ENCODE data around the gene SLC25A30.
"Not testable (repeated sequence)": the region's sequence is repeated elsewhere in the genome, so short reads cannot be mapped to it uniquely, and the experiment has no call there.

SLC25A30 gene

DNA sequence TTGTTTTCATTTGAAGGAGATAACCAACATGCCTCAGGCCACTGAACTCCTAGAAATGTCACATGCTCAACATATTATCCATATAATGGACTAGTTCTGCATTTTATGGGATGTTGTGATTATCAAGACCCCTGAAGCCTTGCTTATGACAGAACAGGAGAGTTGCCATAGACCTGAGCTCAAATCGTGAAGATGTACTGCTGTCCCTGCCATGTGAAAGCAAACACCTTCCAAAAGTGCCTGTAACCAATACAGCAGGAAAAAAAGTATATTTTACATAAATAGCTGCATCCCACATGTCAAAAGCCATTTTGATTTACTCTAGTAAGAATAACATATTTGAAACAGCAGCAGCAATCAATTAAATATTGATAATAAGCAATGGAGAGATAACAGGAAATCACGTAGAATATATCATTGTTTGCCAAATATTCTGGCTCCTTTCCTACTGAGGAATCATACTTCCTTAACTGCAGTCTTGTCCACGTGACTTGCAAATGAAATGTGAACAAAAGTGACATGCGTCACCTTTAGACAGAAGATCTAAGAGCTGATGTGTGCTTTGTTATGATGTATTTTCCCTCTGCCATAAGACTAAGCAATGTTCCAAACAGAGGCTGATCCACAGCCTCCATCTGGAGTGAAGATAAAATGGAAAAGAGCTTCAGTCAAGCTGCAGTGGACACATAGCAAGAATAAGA is 33.5 kb downstream of the SLC25A30 start:
- H3K4me1 ChIP-seq (ENCODE audit: control insufficient read depth in 5 of 5, insufficient read depth in 5 of 5, low read length in 5 of 5), result peaks cover 0 to 4% (median 0%) of the 10 kb centered on the region in 5 donors
- no peak overlapping the region for H3K9ac ChIP-seq (ENCODE audit: low read length in 5 of 5)
- no peak overlapping the region for H3K4me3 ChIP-seq (ENCODE audit: low read depth in 1 of 5, low read length in 5 of 5)
- no peak overlapping the region for H3K27ac ChIP-seq (ENCODE audit: low read depth, low read length)
- H3K36me3 ChIP-seq (ENCODE audit: control insufficient read depth in 5 of 5, insufficient read depth in 5 of 5, low read length in 5 of 5), result peaks cover 5 to 22% (median 6%) of the 10 kb centered on the region in 5 donors
- H3K9me3 ChIP-seq (ENCODE audit: control insufficient read depth in 5 of 5, low read length in 5 of 5), result no peaks in the 10 kb centered on the region
- no peaks in the 10 kb centered on the region for H3K27me3 ChIP-seq (ENCODE audit: control insufficient read depth in 5 of 5, insufficient read depth in 4 of 5, low read length in 5 of 5)

DNA sequence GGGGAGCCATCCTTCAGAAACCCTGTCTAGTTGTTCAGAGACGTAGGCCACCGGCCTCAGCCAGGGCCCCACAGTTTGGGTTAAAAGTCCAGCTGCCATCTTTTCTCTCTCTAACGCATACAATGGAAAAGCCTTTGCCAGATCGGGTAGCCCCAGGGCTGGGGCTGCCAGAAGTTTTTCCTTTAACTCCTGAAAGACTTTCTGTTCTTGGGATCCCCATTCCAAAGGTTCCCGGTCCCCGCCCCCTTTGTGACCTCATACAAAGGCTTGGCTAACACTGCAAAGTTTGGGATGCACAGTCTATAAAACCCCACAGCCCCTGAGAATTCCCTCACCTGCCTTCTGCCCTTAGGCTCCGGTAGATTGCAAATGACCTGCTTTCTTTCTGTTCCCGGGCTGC is 35.4 kb downstream of the SLC25A30 start:
- not testable (repeated sequence) for H3K4me1 ChIP-seq (ENCODE audit: control insufficient read depth in 5 of 5, insufficient read depth in 5 of 5, low read length in 5 of 5); H3K4me3 ChIP-seq (ENCODE audit: low read depth in 1 of 5, low read length in 5 of 5); H3K9ac ChIP-seq (ENCODE audit: low read length in 5 of 5); H3K27ac ChIP-seq (ENCODE audit: low read depth, low read length); H3K27me3 ChIP-seq (ENCODE audit: control insufficient read depth in 5 of 5, insufficient read depth in 4 of 5, low read length in 5 of 5); H3K9me3 ChIP-seq (ENCODE audit: control insufficient read depth in 5 of 5, low read length in 5 of 5)
- peaks cover 4 to 19% (median 5%) of the 10 kb centered on the region in 5 donors for H3K36me3 ChIP-seq (ENCODE audit: control insufficient read depth in 5 of 5, insufficient read depth in 5 of 5, low read length in 5 of 5)

- H3K36me3 ChIP-seq (ENCODE audit: control insufficient read depth in 5 of 5, insufficient read depth in 5 of 5, low read length in 5 of 5), result peaks cover 4 to 16% (median 5%) of the 10 kb centered on the region in 5 donors
- H3K9me3 ChIP-seq (ENCODE audit: control insufficient read depth in 5 of 5, low read length in 5 of 5), result no peaks in the 10 kb centered on the region
- no peak overlapping the region for H3K9ac ChIP-seq (ENCODE audit: low read length in 5 of 5)
- H3K27me3 ChIP-seq (ENCODE audit: control insufficient read depth in 5 of 5, insufficient read depth in 4 of 5, low read length in 5 of 5), result no peaks in the 10 kb centered on the region
- no peak overlapping the region for H3K4me3 ChIP-seq (ENCODE audit: low read depth in 1 of 5, low read length in 5 of 5)
- no peak overlapping the region for H3K27ac ChIP-seq (ENCODE audit: low read depth, low read length)
- H3K4me1 ChIP-seq (ENCODE audit: control insufficient read depth in 5 of 5, insufficient read depth in 5 of 5, low read length in 5 of 5), result peaks cover 0 to 4% (median 0%) of the 10 kb centered on the region in 5 donors
Observed at GRCh38 chr13:45381196-45381595, 37.0 kb downstream of the SLC25A30 start.

GRCh38 chr13:45380708-45381107 is 37.5 kb downstream of the SLC25A30 start:
- H3K4me1 ChIP-seq (ENCODE audit: control insufficient read depth in 5 of 5, insufficient read depth in 5 of 5, low read length in 5 of 5); H3K9ac ChIP-seq (ENCODE audit: low read length in 5 of 5); H3K27me3 ChIP-seq (ENCODE audit: control insufficient read depth in 5 of 5, insufficient read depth in 4 of 5, low read length in 5 of 5); H3K27ac ChIP-seq (ENCODE audit: low read depth, low read length); H3K9me3 ChIP-seq (ENCODE audit: control insufficient read depth in 5 of 5, low read length in 5 of 5); H3K4me3 ChIP-seq (ENCODE audit: low read depth in 1 of 5, low read length in 5 of 5): not testable (repeated sequence)
- H3K36me3 ChIP-seq (ENCODE audit: control insufficient read depth in 5 of 5, insufficient read depth in 5 of 5, low read length in 5 of 5), result peaks cover 4 to 14% (median 5%) of the 10 kb centered on the region in 5 donors

DNA sequence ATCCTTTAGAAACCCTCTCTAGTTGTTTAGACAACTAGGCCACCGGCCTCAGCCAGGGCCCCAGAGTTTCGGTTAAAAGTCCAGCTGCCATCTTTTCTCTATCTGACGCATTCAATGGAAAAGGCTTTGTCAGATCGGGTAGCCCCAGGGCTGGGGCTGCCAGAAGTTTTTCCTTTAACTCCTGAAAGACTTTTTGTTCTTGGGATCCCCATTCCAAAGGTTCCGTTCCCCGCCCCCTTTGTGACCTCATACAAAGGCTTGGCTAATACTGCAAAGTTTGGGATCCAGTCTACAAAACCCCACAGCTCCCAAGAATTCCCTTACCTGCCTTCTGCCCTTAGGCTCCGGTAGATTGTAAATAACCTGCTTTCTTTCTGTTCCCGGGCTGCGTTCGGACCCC is 38.7 kb downstream of the SLC25A30 start:
- not testable (repeated sequence) for H3K9ac ChIP-seq (ENCODE audit: low read length in 5 of 5); H3K27me3 ChIP-seq (ENCODE audit: control insufficient read depth in 5 of 5, insufficient read depth in 4 of 5, low read length in 5 of 5); H3K4me1 ChIP-seq (ENCODE audit: control insufficient read depth in 5 of 5, insufficient read depth in 5 of 5, low read length in 5 of 5); H3K9me3 ChIP-seq (ENCODE audit: control insufficient read depth in 5 of 5, low read length in 5 of 5); H3K4me3 ChIP-seq (ENCODE audit: low read depth in 1 of 5, low read length in 5 of 5); H3K27ac ChIP-seq (ENCODE audit: low read depth, low read length)
- H3K36me3 ChIP-seq (ENCODE audit: control insufficient read depth in 5 of 5, insufficient read depth in 5 of 5, low read length in 5 of 5), result peaks cover under 1 to 12% (median 4%) of the 10 kb centered on the region in 5 donors

- not testable (repeated sequence) for H3K4me3 ChIP-seq (ENCODE audit: low read depth in 1 of 5, low read length in 5 of 5); H3K9me3 ChIP-seq (ENCODE audit: control insufficient read depth in 5 of 5, low read length in 5 of 5); H3K9ac ChIP-seq (ENCODE audit: low read length in 5 of 5); H3K4me1 ChIP-seq (ENCODE audit: control insufficient read depth in 5 of 5, insufficient read depth in 5 of 5, low read length in 5 of 5); H3K27me3 ChIP-seq (ENCODE audit: control insufficient read depth in 5 of 5, insufficient read depth in 4 of 5, low read length in 5 of 5); H3K36me3 ChIP-seq (ENCODE audit: control insufficient read depth in 5 of 5, insufficient read depth in 5 of 5, low read length in 5 of 5); H3K27ac ChIP-seq (ENCODE audit: low read depth, low read length)
Observed at GRCh38 chr13:45378786-45379185, 39.4 kb downstream of the SLC25A30 start.

DNA sequence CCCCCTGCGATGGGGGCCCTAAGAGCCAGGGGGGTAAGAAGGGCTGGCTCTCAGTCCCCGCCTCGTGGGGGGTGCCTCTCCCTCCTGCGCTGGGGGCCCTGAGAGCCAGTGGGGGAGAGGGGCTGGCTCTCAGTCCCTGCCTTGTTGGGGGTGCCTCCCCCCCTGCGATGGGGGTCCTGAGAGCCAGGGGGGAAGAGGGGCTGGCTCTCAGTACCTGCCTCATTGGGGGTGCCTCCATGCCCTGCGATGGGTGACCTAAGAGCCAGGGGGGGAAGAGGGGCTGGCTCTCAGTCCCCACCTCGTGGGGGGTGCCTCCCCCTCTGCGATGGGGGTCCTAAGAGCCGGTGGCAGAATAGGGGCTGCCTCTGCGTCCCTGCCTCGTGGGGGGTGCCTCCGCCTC is 40.9 kb downstream of the SLC25A30 start:
- H3K9me3 ChIP-seq (ENCODE audit: control insufficient read depth in 5 of 5, low read length in 5 of 5); H3K27me3 ChIP-seq (ENCODE audit: control insufficient read depth in 5 of 5, insufficient read depth in 4 of 5, low read length in 5 of 5); H3K36me3 ChIP-seq (ENCODE audit: control insufficient read depth in 5 of 5, insufficient read depth in 5 of 5, low read length in 5 of 5); H3K4me3 ChIP-seq (ENCODE audit: low read depth in 1 of 5, low read length in 5 of 5); H3K27ac ChIP-seq (ENCODE audit: low read depth, low read length); H3K4me1 ChIP-seq (ENCODE audit: control insufficient read depth in 5 of 5, insufficient read depth in 5 of 5, low read length in 5 of 5); H3K9ac ChIP-seq (ENCODE audit: low read length in 5 of 5): not testable (repeated sequence)

DNA sequence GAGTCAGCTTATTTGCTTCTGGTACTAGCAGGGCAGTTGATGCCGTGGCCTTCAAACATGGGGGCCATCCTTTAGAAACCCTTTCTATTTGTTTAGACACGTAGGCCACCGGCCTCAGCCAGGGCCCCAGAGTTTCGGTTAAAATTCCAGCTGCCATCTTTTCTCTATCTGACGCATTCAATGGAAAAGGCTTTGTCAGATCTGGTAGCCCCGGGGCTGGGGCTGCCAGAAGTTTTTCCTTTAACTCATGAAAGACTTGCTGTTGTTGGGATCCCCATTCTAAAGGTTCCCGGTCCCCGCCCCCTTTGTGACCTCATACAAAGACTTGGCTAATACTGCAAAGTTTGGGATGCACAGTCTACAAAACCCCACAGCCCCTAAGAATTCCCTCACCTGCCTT is 41.5 kb downstream of the SLC25A30 start:
- not testable (repeated sequence) for H3K27ac ChIP-seq (ENCODE audit: low read depth, low read length); H3K4me1 ChIP-seq (ENCODE audit: control insufficient read depth in 5 of 5, insufficient read depth in 5 of 5, low read length in 5 of 5); H3K9ac ChIP-seq (ENCODE audit: low read length in 5 of 5); H3K36me3 ChIP-seq (ENCODE audit: control insufficient read depth in 5 of 5, insufficient read depth in 5 of 5, low read length in 5 of 5); H3K4me3 ChIP-seq (ENCODE audit: low read depth in 1 of 5, low read length in 5 of 5); H3K27me3 ChIP-seq (ENCODE audit: control insufficient read depth in 5 of 5, insufficient read depth in 4 of 5, low read length in 5 of 5); H3K9me3 ChIP-seq (ENCODE audit: control insufficient read depth in 5 of 5, low read length in 5 of 5)

DNA sequence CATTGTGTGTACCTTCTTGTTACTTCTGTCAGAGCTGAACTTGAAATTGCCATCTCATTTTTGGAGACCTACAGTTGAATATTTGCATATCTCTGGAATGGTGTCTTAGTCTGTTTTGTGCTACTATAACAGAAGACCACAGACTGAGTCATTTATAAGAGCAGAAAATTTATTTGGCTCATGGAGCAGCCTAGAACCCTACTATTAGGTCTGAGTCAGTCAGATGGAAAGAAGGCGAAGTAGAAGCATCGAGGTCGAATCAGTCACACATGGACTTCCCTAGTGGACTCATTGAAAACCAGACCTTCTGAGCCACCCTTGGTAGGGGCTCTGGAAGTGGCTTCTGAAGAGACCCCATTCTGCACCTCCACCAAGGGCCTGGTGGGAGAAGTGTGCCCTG is 43.3 kb downstream of the SLC25A30 start:
- peaks cover 5 to 9% (median 8%) of the 10 kb centered on the region in 5 donors for H3K4me1 ChIP-seq (ENCODE audit: control insufficient read depth in 5 of 5, insufficient read depth in 5 of 5, low read length in 5 of 5)
- H3K9ac ChIP-seq (ENCODE audit: low read length in 5 of 5), result no peak overlapping the region
- H3K9me3 ChIP-seq (ENCODE audit: control insufficient read depth in 5 of 5, low read length in 5 of 5), result no peaks in the 10 kb centered on the region
- H3K27me3 ChIP-seq (ENCODE audit: control insufficient read depth in 5 of 5, insufficient read depth in 4 of 5, low read length in 5 of 5), result no peaks in the 10 kb centered on the region
- H3K36me3 ChIP-seq (ENCODE audit: control insufficient read depth in 5 of 5, insufficient read depth in 5 of 5, low read length in 5 of 5), result peaks cover 0 to 7% (median 2%) of the 10 kb centered on the region in 5 donors
- no peak overlapping the region for H3K27ac ChIP-seq (ENCODE audit: low read depth, low read length)
- no peak overlapping the region for H3K4me3 ChIP-seq (ENCODE audit: low read depth in 1 of 5, low read length in 5 of 5)

DNA sequence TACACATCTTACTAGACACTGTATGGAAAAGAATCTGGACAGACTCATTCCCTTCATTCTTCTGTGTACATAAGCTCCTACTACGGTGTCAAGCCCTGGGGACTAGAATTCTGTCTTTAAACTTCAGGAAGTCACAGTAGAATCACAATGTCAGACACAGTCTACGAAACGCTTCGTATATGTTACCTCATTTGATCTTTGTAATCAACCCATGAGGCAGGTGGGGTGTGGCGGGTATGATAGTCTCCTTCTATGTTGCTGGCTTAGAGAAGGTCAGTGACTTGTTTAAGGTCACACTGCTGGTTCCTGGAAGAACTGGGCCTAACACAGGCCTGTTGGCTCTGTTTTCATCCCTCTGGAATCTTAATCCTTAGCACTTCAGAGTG is 45.0 kb downstream of the SLC25A30 start:
- H3K4me3 ChIP-seq (ENCODE audit: low read depth in 1 of 5, low read length in 5 of 5), result no peak overlapping the region
- no peaks in the 10 kb centered on the region for H3K9me3 ChIP-seq (ENCODE audit: control insufficient read depth in 5 of 5, low read length in 5 of 5)
- peaks cover 0 to 9% (median 3%) of the 10 kb centered on the region in 5 donors for H3K36me3 ChIP-seq (ENCODE audit: control insufficient read depth in 5 of 5, insufficient read depth in 5 of 5, low read length in 5 of 5)
- no peak overlapping the region for H3K9ac ChIP-seq (ENCODE audit: low read length in 5 of 5)
- peaks cover 5 to 9% (median 8%) of the 10 kb centered on the region in 5 donors for H3K4me1 ChIP-seq (ENCODE audit: control insufficient read depth in 5 of 5, insufficient read depth in 5 of 5, low read length in 5 of 5)
- no peaks in the 10 kb centered on the region for H3K27me3 ChIP-seq (ENCODE audit: control insufficient read depth in 5 of 5, insufficient read depth in 4 of 5, low read length in 5 of 5)
- H3K27ac ChIP-seq (ENCODE audit: low read depth, low read length), result no peak overlapping the region

Data from subcutaneous abdominal adipose tissue (tissue), 5 donors.